CD4-positive, alpha-beta memory T cell (primary cell): ENCODE results near the gene SMAD1. TPM values are rescaled to one million over a fixed set of nuclear protein-coding genes. Genes with fewer than 3 reads are reported as not detected.
"Not testable (repeated sequence)": the region's sequence is repeated elsewhere in the genome, so short reads cannot be mapped to it uniquely, and the experiment has no call there.

Source experiments
- CTCF ChIA-PET: fragments of 350-600 bp; sonication (Branson Sonifier 250); formaldehyde crosslinking; loops from one replicate; lab custom pipeline; 2021; ENCODE audit warnings: inconsistent platforms; ENCODE audit not compliant: partially characterized antibody; lab: Charles Lee
- POLR2A ChIA-PET: fragments of 350-600 bp; sonication (Branson Sonifier 250); formaldehyde crosslinking; loops from one replicate; lab custom pipeline; 2021; ENCODE audit not compliant: partially characterized antibody; lab: Charles Lee
- DNase-seq, 5 donors: peaks; one replicate each; pipeline versions ENCODE4 v3.0.0 to v3.0.0-alpha.2; 2020 to 2022; ENCODE audit warnings: mixed read lengths in 1 of 5
- H3K27ac ChIP-seq: one replicate; pipeline ENCODE4 v1.7.0; 2013; ENCODE audit warnings: low read depth, low read length
- H3K27me3 ChIP-seq: 2 replicates; pipeline ENCODE4 v1.7.0; 2013; ENCODE audit warnings: mild to moderate bottlenecking, low read length, moderate library complexity; ENCODE audit not compliant: insufficient read depth
- H3K36me3 ChIP-seq: 2 replicates; pipeline ENCODE4 v1.7.0; 2013; ENCODE audit warnings: mild to moderate bottlenecking, low read length, moderate library complexity; ENCODE audit not compliant: insufficient read depth
- H3K4me1 ChIP-seq: 2 replicates; pipeline ENCODE4 v1.7.0; 2013; ENCODE audit warnings: mild to moderate bottlenecking, low read length, moderate library complexity; ENCODE audit not compliant: insufficient read depth
- H3K4me3 ChIP-seq, 2 donors: one replicate each; pipeline ENCODE4 v1.7.0; 2013; ENCODE audit warnings: low read length in 2 of 2, mild to moderate bottlenecking in 1 of 2
- H3K9me3 ChIP-seq, 2 donors: one replicate each; pipeline ENCODE4 v1.7.0; 2013; ENCODE audit warnings: low read length in 2 of 2, control low read depth in 1 of 2; ENCODE audit not compliant: control insufficient read depth in 1 of 2
- H3K27ac Mint-ChIP-seq, 7 donors: one replicate each; pipeline ENCODE4 v1.8.0; 2020 to 2021; ENCODE audit warnings: mixed read lengths in 7 of 7, mild to moderate bottlenecking in 6 of 7, inconsistent platforms in 3 of 7, moderate library complexity in 3 of 7
- H3K27me3 Mint-ChIP-seq, 2 donors: one replicate each; pipeline ENCODE4 v1.8.0; 2020 to 2021; ENCODE audit warnings: mixed read lengths in 2 of 2
- H3K36me3 Mint-ChIP-seq, 2 donors: one replicate each; pipeline ENCODE4 v1.8.0; 2020 to 2021; ENCODE audit warnings: mixed read lengths in 2 of 2, inconsistent platforms in 1 of 2, mild to moderate bottlenecking in 1 of 2
- H3K4me1 Mint-ChIP-seq, 4 donors: one replicate each; pipeline ENCODE4 v1.8.0; 2020 to 2021; ENCODE audit warnings: mixed read lengths in 4 of 4, mild to moderate bottlenecking in 1 of 4
- H3K4me3 Mint-ChIP-seq, 8 donors: one replicate each; pipeline ENCODE4 v1.8.0; 2020 to 2021; ENCODE audit warnings: mixed read lengths in 8 of 8, mild to moderate bottlenecking in 7 of 8, moderate library complexity in 6 of 8, inconsistent platforms in 3 of 8
- H3K9me3 Mint-ChIP-seq, 8 donors: one replicate each; pipeline ENCODE4 v1.8.0; 2020 to 2021; ENCODE audit warnings: mixed read lengths in 8 of 8, mild to moderate bottlenecking in 5 of 8, inconsistent platforms in 3 of 8, moderate library complexity in 1 of 8
- intact Hi-C: fragments of 100-400 bp; cut with micrococcal nuclease; formaldehyde crosslinking; loops from one replicate; pipeline ENCODE4 v1.15.1; 2023
- polyA plus RNA-seq, 2 donors: library from polyadenylated mRNA; unstranded; fragments of 300-500 nt; fragmentation: Illumina TruSeq; gene quantifications; one replicate each; pipeline ENCODE4 v1.2.3, GENCODE V29; 2021
- total RNA-seq, 2 experiments: library from RNA; stranded (reverse); gene quantifications; one replicate each; pipeline ENCODE4 v1.2.3, GENCODE V29; 2021

Gene SMAD1
- total and polyA plus RNA-seq, 4 experiments from 2014 or later = 0.42 to 1.1 (median 0.67) TPM

- ChIA-PET CTCF (interaction anchor here (1.7 kb wide), 1 partner anchor 10 kb away, joined by 3 read pairs; no protein-coding TSS in a partner anchor), POLR2A (no interaction called here)
- Mint-ChIP-seq H3K4me1 (no peaks in the 10 kb centered on the region), H3K36me3 (no peaks in the 10 kb centered on the region), H3K27ac (no peak overlapping the region), H3K4me3 (no peak overlapping the region), H3K27me3 (peaks cover 30 to 47% of the 10 kb centered on the region in 2 donors), H3K9me3 (peaks cover 0 to 18% (median 13%) of the 10 kb centered on the region in 8 donors)
- intact Hi-C loops = no loop called here
- no peak for DNase-seq
- Histone ChIP-seq H3K4me3 (no peak overlapping the region), H3K27ac (no peak overlapping the region), H3K36me3 (no peaks in the 10 kb centered on the region), H3K4me1 (no peaks in the 10 kb centered on the region), H3K27me3 (no peaks in the 10 kb centered on the region), H3K9me3 (no peaks in the 10 kb centered on the region)
Observed at GRCh38 chr4:145567516-145567915, 85.9 kb downstream of the SMAD1 start.

GRCh38 chr4:145574546-145574945 is 92.9 kb downstream of the SMAD1 start:
- H3K27ac Mint-ChIP-seq, H3K4me1 ChIP-seq, H3K4me1 Mint-ChIP-seq, H3K4me3 Mint-ChIP-seq, CTCF ChIA-PET, intact Hi-C loops, H3K27me3 ChIP-seq, H3K36me3 ChIP-seq, DNase-seq, H3K27ac ChIP-seq, POLR2A ChIA-PET, H3K9me3 ChIP-seq, H3K4me3 ChIP-seq, H3K36me3 Mint-ChIP-seq: not testable (repeated sequence)
- H3K27me3 Mint-ChIP-seq = peaks cover 14 to 21% of the 10 kb centered on the region in 2 donors
- peaks cover 0 to 15% (median 8%) of the 10 kb centered on the region in 8 donors for H3K9me3 Mint-ChIP-seq

GRCh38 chr4:145580906-145581305 is 99.3 kb downstream of the SMAD1 start:
- Mint-ChIP-seq H3K9me3 (peaks cover 0 to 11% (median 5%) of the 10 kb centered on the region in 8 donors), H3K27me3 (peaks cover 7 to 13% of the 10 kb centered on the region in 2 donors), H3K27ac (no peak overlapping the region), H3K36me3 (no peaks in the 10 kb centered on the region), H3K4me1 (no peaks in the 10 kb centered on the region), H3K4me3 (no peak overlapping the region)
- no peaks in the 10 kb centered on the region for H3K9me3 ChIP-seq
- no peak overlapping the region for H3K27ac ChIP-seq
- no peaks in the 10 kb centered on the region for H3K36me3 ChIP-seq
- no peaks in the 10 kb centered on the region for H3K4me1 ChIP-seq
- intact Hi-C loops = no loop called here
- H3K4me3 ChIP-seq = no peak overlapping the region
- peaks cover 3% of the 10 kb centered on the region for H3K27me3 ChIP-seq
- ChIA-PET CTCF (no interaction called here), POLR2A (no interaction called here)
- no peak for DNase-seq

GRCh38 chr4:145583191-145584055 is 101.8 kb downstream of the SMAD1 start:
- H3K27me3 Mint-ChIP-seq = peaks cover 6 to 13% of the 10 kb centered on the region in 2 donors

GRCh38 chr4:145587088-145587754 is 105.6 kb downstream of the SMAD1 start:
- H3K27me3 ChIP-seq = peaks cover 3% of the 10 kb centered on the region
- H3K4me1 ChIP-seq = no peaks in the 10 kb centered on the region
- intact Hi-C loops = no loop called here
- DNase-seq = no peak
- H3K27ac ChIP-seq = no peak overlapping the region
- Mint-ChIP-seq H3K27me3 (peaks cover 8 to 23% of the 10 kb centered on the region in 2 donors), H3K36me3 (no peaks in the 10 kb centered on the region), H3K4me1 (no peaks in the 10 kb centered on the region), H3K27ac (no peak overlapping the region), H3K4me3 (no peak overlapping the region), H3K9me3 (peaks cover 0 to 17% (median under 1%) of the 10 kb centered on the region in 8 donors)
- H3K36me3 ChIP-seq = no peaks in the 10 kb centered on the region
- H3K4me3 ChIP-seq = no peak overlapping the region
- H3K9me3 ChIP-seq = no peaks in the 10 kb centered on the region
- CTCF ChIA-PET = no interaction called here
- POLR2A ChIA-PET = no interaction called here

More at GRCh38 chr4:145583191-145584055, 101.8 kb downstream of the SMAD1 start:
- Mint-ChIP-seq H3K4me3 (no peak overlapping the region), H3K9me3 (peaks cover 0 to 8% (median 2%) of the 10 kb centered on the region in 8 donors), H3K36me3 (no peaks in the 10 kb centered on the region), H3K4me1 (no peaks in the 10 kb centered on the region), H3K27ac (no peak overlapping the region)
- Histone ChIP-seq H3K27ac (no peak overlapping the region), H3K4me1 (no peaks in the 10 kb centered on the region), H3K9me3 (no peaks in the 10 kb centered on the region), H3K36me3 (no peaks in the 10 kb centered on the region), H3K4me3 (no peak overlapping the region), H3K27me3 (peaks cover 3% of the 10 kb centered on the region)
- ChIA-PET POLR2A (no interaction called here), CTCF (no interaction called here)
- intact Hi-C loops = no loop called here
- no peak for DNase-seq

- H3K27me3 ChIP-seq, H3K4me3 ChIP-seq, DNase-seq, POLR2A ChIA-PET, H3K4me1 ChIP-seq, H3K36me3 ChIP-seq, H3K27ac Mint-ChIP-seq, CTCF ChIA-PET, intact Hi-C loops, H3K4me1 Mint-ChIP-seq, H3K4me3 Mint-ChIP-seq, H3K36me3 Mint-ChIP-seq, H3K9me3 ChIP-seq, H3K27ac ChIP-seq: not testable (repeated sequence)
- Mint-ChIP-seq H3K27me3 (peaks cover 14 to 30% of the 10 kb centered on the region in 2 donors), H3K9me3 (peaks cover 0 to 22% (median under 1%) of the 10 kb centered on the region in 8 donors)
Observed at GRCh38 chr4:145589381-145589780, 107.7 kb downstream of the SMAD1 start.

GRCh38 chr4:145589916-145590702 is 108.5 kb downstream of the SMAD1 start:
- Histone ChIP-seq H3K36me3 (no peaks in the 10 kb centered on the region), H3K27me3 (no peaks in the 10 kb centered on the region), H3K4me3 (no peak overlapping the region), H3K27ac (no peak overlapping the region), H3K9me3 (no peaks in the 10 kb centered on the region), H3K4me1 (no peaks in the 10 kb centered on the region)
- H3K27me3 Mint-ChIP-seq = peaks cover 21 to 33% of the 10 kb centered on the region in 2 donors
- no peak for DNase-seq
- intact Hi-C loops = no loop called here
- H3K36me3 Mint-ChIP-seq = no peaks in the 10 kb centered on the region
- CTCF ChIA-PET = no interaction called here
- H3K4me1 Mint-ChIP-seq = no peaks in the 10 kb centered on the region
- H3K4me3 Mint-ChIP-seq = no peak overlapping the region
- H3K27ac Mint-ChIP-seq = no peak overlapping the region
- POLR2A ChIA-PET = no interaction called here
- peaks cover 0 to 22% (median under 1%) of the 10 kb centered on the region in 8 donors for H3K9me3 Mint-ChIP-seq
